ENCODE data around the gene TSHZ3. TPM values are rescaled to one million over a fixed set of nuclear protein-coding genes. Genes with fewer than 3 reads are reported as not detected.

Gene TSHZ3
- total RNA-seq, 1 experiment from 2014 or later: 3.2 TPM

DNA sequence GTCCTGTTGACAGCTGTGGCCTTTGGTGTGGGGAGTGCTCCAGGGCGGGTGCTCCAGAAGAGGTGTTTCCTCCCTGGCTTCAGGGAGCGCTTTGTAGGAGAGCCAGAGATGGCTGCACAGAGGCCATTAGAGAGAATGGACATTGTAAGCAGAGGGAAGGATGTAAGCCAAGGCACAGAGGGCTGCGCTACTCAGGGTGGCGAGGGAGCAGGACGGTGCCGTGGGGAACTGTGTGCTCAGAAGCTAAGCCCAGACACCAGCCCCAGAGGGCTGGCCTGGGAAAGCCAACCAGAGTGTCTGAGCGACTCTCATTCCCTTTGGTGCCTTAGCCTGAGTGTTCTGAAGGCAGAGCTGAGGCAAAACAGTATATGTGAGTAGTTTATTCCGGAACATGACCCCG is 92.2 kb downstream of the TSHZ3 start:
- H4K8ac ChIP-seq (replicated peaks; ENCODE audit: insufficient read length, low read depth, low read length): no peak overlapping the region
- TF ChIP-seq, protein P1, sequence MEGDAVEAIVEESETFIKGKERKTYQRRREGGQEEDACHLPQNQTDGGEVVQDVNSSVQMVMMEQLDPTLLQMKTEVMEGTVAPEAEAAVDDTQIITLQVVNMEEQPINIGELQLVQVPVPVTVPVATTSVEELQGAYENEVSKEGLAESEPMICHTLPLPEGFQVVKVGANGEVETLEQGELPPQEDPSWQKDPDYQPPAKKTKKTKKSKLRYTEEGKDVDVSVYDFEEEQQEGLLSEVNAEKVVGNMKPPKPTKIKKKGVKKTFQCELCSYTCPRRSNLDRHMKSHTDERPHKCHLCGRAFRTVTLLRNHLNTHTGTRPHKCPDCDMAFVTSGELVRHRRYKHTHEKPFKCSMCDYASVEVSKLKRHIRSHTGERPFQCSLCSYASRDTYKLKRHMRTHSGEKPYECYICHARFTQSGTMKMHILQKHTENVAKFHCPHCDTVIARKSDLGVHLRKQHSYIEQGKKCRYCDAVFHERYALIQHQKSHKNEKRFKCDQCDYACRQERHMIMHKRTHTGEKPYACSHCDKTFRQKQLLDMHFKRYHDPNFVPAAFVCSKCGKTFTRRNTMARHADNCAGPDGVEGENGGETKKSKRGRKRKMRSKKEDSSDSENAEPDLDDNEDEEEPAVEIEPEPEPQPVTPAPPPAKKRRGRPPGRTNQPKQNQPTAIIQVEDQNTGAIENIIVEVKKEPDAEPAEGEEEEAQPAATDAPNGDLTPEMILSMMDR (conservative IDR thresholded peaks at IDR 0.05): no peak
- peaks cover 25 to 36% of the 10 kb centered on the region in 2 experiments for H3K4me1 Mint-ChIP-seq
- no peak overlapping the region for H3K4ac ChIP-seq (ENCODE audit: low read depth, low read length)
- H3K4me3 Mint-ChIP-seq: no peak overlapping the region
- no peak overlapping the region for H2BK5ac ChIP-seq (ENCODE audit: insufficient read length, low read length)
- no peaks in the 10 kb centered on the region for H3K79me2 ChIP-seq (ENCODE audit: insufficient read depth, low read length)
- H3K23me2 ChIP-seq (ENCODE audit: insufficient read length, low read depth, low read length, poor library complexity, severe bottlenecking): no peaks in the 10 kb centered on the region
- H2BK15ac ChIP-seq (ENCODE audit: low read depth, low read length): no peak overlapping the region
- no peak overlapping the region for H3T11ph ChIP-seq (ENCODE audit: low read length)
- no peak overlapping the region for H3K9ac ChIP-seq (ENCODE audit: extremely low read depth, insufficient read length, low read length)
- DNase-seq: no peak
- H3K18ac ChIP-seq (ENCODE audit: insufficient read length, low read depth, low read length): no peak overlapping the region
- H2BK120ac ChIP-seq (ENCODE audit: low read depth, low read length, poor library complexity, severe bottlenecking): no peak overlapping the region
- no peaks in the 10 kb centered on the region for H3K27me3 ChIP-seq (ENCODE audit: insufficient read depth, low read length)
- H2AK5ac ChIP-seq (ENCODE audit: insufficient read length, low read length): no peak overlapping the region
- H2BK12ac ChIP-seq (ENCODE audit: insufficient read length, low read depth, low read length): no peak overlapping the region
- H3K27me3 Mint-ChIP-seq (ENCODE audit: low read depth): no peaks in the 10 kb centered on the region; the same call in 1 of the 2 replicates
- no peaks in the 10 kb centered on the region for H3K9me3 ChIP-seq (ENCODE audit: control insufficient read depth, low read depth, low read length)
- H3K4me2 ChIP-seq (ENCODE audit: insufficient read depth, insufficient read length, low read length): no peak overlapping the region
- no CpG with 5 or more reads among the region's 9 CpGs for WGBS (ENCODE audit: extremely low coverage, insufficient read length, low lambda C conversion rate)
- no peaks in the 10 kb centered on the region for H3K36me3 Mint-ChIP-seq (ENCODE audit: insufficient read depth in 1 of 3, low read depth in 3 of 3)
- peaks cover 2% of the 10 kb centered on the region; the same call in 1 of the 2 replicates for H3K4me1 ChIP-seq (ENCODE audit: insufficient read depth, low read length)
- H3K79me1 ChIP-seq (ENCODE audit: insufficient read depth, low read depth, low read length, poor library complexity, severe bottlenecking): no peaks in the 10 kb centered on the region
- H4K5ac ChIP-seq (ENCODE audit: insufficient read length, low read depth, low read length): no peak overlapping the region
- H3K27ac ChIP-seq (ENCODE audit: insufficient read length, low read depth, low read length): no peak overlapping the region
- no peaks in the 10 kb centered on the region; a peak in 1 of 5 replicates for H3K9me3 Mint-ChIP-seq
- no peaks in the 10 kb centered on the region for H4K20me1 ChIP-seq (ENCODE audit: control insufficient read depth, insufficient read depth, insufficient read length)
- no peak overlapping the region for H2AFZ ChIP-seq (ENCODE audit: low read length)
- H3K27ac Mint-ChIP-seq: no peak overlapping the region; a peak in 1 of 7 replicates
- H3K14ac ChIP-seq (ENCODE audit: insufficient read depth, low read length): no peak overlapping the region
- H2BK20ac ChIP-seq (ENCODE audit: low read depth, low read length, poor library complexity, severe bottlenecking): no peak overlapping the region
- no peak overlapping the region for H3K56ac ChIP-seq (ENCODE audit: insufficient read length, low read depth, low read length)
- no peak overlapping the region for H3K23ac ChIP-seq (ENCODE audit: insufficient read length, low read depth, low read length)
- H4K91ac ChIP-seq (ENCODE audit: insufficient read length, low read depth, low read length): no peak overlapping the region
